Liver (tissue), 9 donors: ENCODE measurements around the gene LRRC37A3. TPM values are rescaled to one million over a fixed set of nuclear protein-coding genes. Genes with fewer than 3 reads are reported as not detected.
A peak's percentile ranks its signal among the peaks of the same experiment; 100 is the strongest.
"Not testable (repeated sequence)": the region's sequence is repeated elsewhere in the genome, so short reads cannot be mapped to it uniquely, and the experiment has no call there.

ENCODE experiments used
- DNase-seq: peaks from one replicate; pipeline ENCODE4 v3.0.0-alpha.2; 2017; ENCODE audit warnings: low spot score
- H3K27ac ChIP-seq, 2 donors: one replicate each; pipeline ENCODE4 v1.7.0; 2013; ENCODE audit warnings: inconsistent platforms in 2 of 2, low read length in 2 of 2, control low read depth in 1 of 2, low read depth in 1 of 2, mild to moderate bottlenecking in 1 of 2
- H3K27me3 ChIP-seq, 4 donors: one replicate each; pipeline versions ENCODE4 v1.6.1 to v1.7.0; 2013; ENCODE audit warnings: low read length in 3 of 4, inconsistent platforms in 1 of 4, mild to moderate bottlenecking in 1 of 4, moderate library complexity in 1 of 4; ENCODE audit not compliant: control insufficient read depth in 4 of 4, insufficient read depth in 4 of 4
- H3K36me3 ChIP-seq, 4 donors: one replicate each; pipeline versions ENCODE4 v1.6.1 to v1.7.0; 2013; ENCODE audit warnings: low read length in 3 of 4, mild to moderate bottlenecking in 3 of 4, low read depth in 1 of 4, moderate library complexity in 1 of 4; ENCODE audit not compliant: control insufficient read depth in 4 of 4, insufficient read depth in 3 of 4
- H3K4me1 ChIP-seq, 4 donors: one replicate each; pipeline versions ENCODE4 v1.6.1 to v1.7.0; 2013; ENCODE audit warnings: low read length in 3 of 4, mild to moderate bottlenecking in 3 of 4, moderate library complexity in 1 of 4; ENCODE audit not compliant: control insufficient read depth in 4 of 4, insufficient read depth in 4 of 4
- H3K4me3 ChIP-seq, 3 donors: one replicate each; pipeline versions ENCODE4 v1.6.1 to v1.7.0; 2013; ENCODE audit warnings: low read length in 3 of 3, control low read depth in 1 of 3, low read depth in 1 of 3, mild to moderate bottlenecking in 1 of 3
- H3K9ac ChIP-seq, 2 donors: one replicate each; pipeline ENCODE4 v1.7.0; 2013; ENCODE audit warnings: low read length in 2 of 2, mild to moderate bottlenecking in 2 of 2, moderate library complexity in 2 of 2, control low read depth in 1 of 2, low read depth in 1 of 2
- H3K9me3 ChIP-seq, 4 donors: one replicate each; pipeline versions ENCODE4 v1.6.1 to v1.7.0; 2013; ENCODE audit warnings: low read length in 3 of 4; ENCODE audit not compliant: control insufficient read depth in 4 of 4
- CTCF ChIP-seq: fragments of 150-350 bp; IDR thresholded peaks from 2 replicates; pipeline ENCODE4 v1.5.1; 2017; ENCODE audit warnings: improper control_type of control experiment, low read depth, low read length; ENCODE audit not compliant: missing input control
- EGR1 ChIP-seq, 2 donors: IDR thresholded peaks; 2 replicates each; pipeline ENCODE4 v1.6.1; 2016 to 2018; ENCODE audit warnings: antibody characterized with exemption in 2 of 2, low read depth in 2 of 2
- GABPA ChIP-seq, 2 donors: IDR thresholded peaks in 1 of 2; conservative IDR thresholded peaks in 1 of 2; 2 replicates each; pipeline ENCODE4 v1.6.1; 2016; ENCODE audit warnings: antibody characterized with exemption in 2 of 2, mild to moderate bottlenecking in 1 of 2, moderate library complexity in 1 of 2
- HNF4A ChIP-seq, 2 donors: conservative IDR thresholded peaks; 2 replicates each; pipeline ENCODE4 v1.6.1; 2016; ENCODE audit warnings: antibody characterized with exemption in 2 of 2, mild to moderate bottlenecking in 2 of 2
- JUND ChIP-seq, 2 donors: IDR thresholded peaks; 2 replicates each; pipeline ENCODE4 v1.6.1; 2016; ENCODE audit warnings: antibody characterized with exemption in 2 of 2
- RAD21 ChIP-seq, 2 donors: IDR thresholded peaks; 2 replicates each; pipeline ENCODE4 v1.6.1; 2016; ENCODE audit warnings: antibody characterized with exemption in 2 of 2, mild to moderate bottlenecking in 2 of 2
- SP1 ChIP-seq: IDR thresholded peaks from 2 replicates; pipeline ENCODE4 v1.6.1; 2018; ENCODE audit warnings: antibody characterized with exemption, mild to moderate bottlenecking
- TAF1 ChIP-seq: conservative IDR thresholded peaks from 2 replicates; pipeline ENCODE4 v1.6.1; 2016; ENCODE audit warnings: antibody characterized with exemption, mild to moderate bottlenecking
- YY1 ChIP-seq: IDR thresholded peaks from 2 replicates; pipeline ENCODE4 v1.6.1; 2016; ENCODE audit warnings: antibody characterized with exemption, mild to moderate bottlenecking
- ZBTB33 ChIP-seq: IDR thresholded peaks from 2 replicates; pipeline ENCODE4 v1.6.1; 2016; ENCODE audit warnings: antibody characterized with exemption
- WGBS: extraction: QIAGEN DNeasy Blood & Tissue Kit; methylation state at CpG from one replicate; pipeline ENCODE4 v1.1.7; 2013; 5-methylcytosine and 5-hydroxymethylcytosine counted together
- polyA plus RNA-seq, 2 donors: library from polyadenylated mRNA; stranded (reverse) in 1 of 2; unstranded in 1 of 2; fragments of 200-250 nt in 1 of 2; fragments of >200 nt in 1 of 2; fragmentation: Nextera tagmentation in 1 of 2; extraction: Ambion mirVana in 1 of 2; gene quantifications; one replicate each; pipeline versions ENCODE4 v1.2.1 to v1.2.3, GENCODE V29; 2013 to 2015
- total RNA-seq, 2 donors: library from RNA; depleted of rRNA; stranded (reverse); fragments of >200 nt; gene quantifications; one replicate each; pipeline ENCODE4 v1.2.3, GENCODE V29; 2014
- donor health status: healthy.
- donor health status: healthy.
- donor health status: healthy.
- donor health status: healthy.
- donor health status: healthy.

LRRC37A3 gene
- total and polyA plus RNA-seq, 4 donors, result 0.46 to 4.5 (median 3.0) TPM

GRCh38 chr17:64964796-64965195 lies 45.5 kb upstream of the LRRC37A3 start:
- Histone ChIP-seq H3K36me3 (no peaks in the 10 kb centered on the region), H3K9me3 (no peaks in the 10 kb centered on the region), H3K9ac (no peak overlapping the region), H3K27me3 (no peaks in the 10 kb centered on the region), H3K4me1 (peaks cover 2 to 14% (median 11%) of the 10 kb centered on the region in 4 donors), H3K27ac (no peak overlapping the region), H3K4me3 (no peak overlapping the region)
- WGBS, result 92% methylated on average over 9 of the region's 9 CpGs
- DNase-seq, result no peak
- TF ChIP-seq ZBTB33 (no peak), GABPA (IDR thresholded peaks at IDR 0.05 in 1 of 2, conservative IDR thresholded peaks at IDR 0.05 in 1 of 2) (no peak), HNF4A (conservative IDR thresholded peaks at IDR 0.05) (no peak), TAF1 (no peak), YY1 (no peak), SP1 (no peak)

GRCh38 chr17:64963814-64964213 lies 44.5 kb upstream of the LRRC37A3 start:
- not testable (repeated sequence) for H3K36me3 ChIP-seq, H3K9me3 ChIP-seq, H3K4me3 ChIP-seq, H3K27me3 ChIP-seq, H3K9ac ChIP-seq, H3K27ac ChIP-seq, H3K4me1 ChIP-seq, DNase-seq
- TF ChIP-seq RAD21 (IDR thresholded peaks at IDR 0.05), result peak; percentile 4 to 30
- 94% methylated on average over 2 of the region's 2 CpGs for WGBS

- not testable (repeated sequence) for H3K4me1 ChIP-seq, DNase-seq, H3K36me3 ChIP-seq, H3K9me3 ChIP-seq, H3K9ac ChIP-seq, H3K4me3 ChIP-seq, H3K27me3 ChIP-seq, H3K27ac ChIP-seq
- 7% methylated on average over 13 of the region's 13 CpGs for WGBS
- peak; percentile 54 for TF ChIP-seq CTCF
- TF ChIP-seq RAD21 (IDR thresholded peaks at IDR 0.05), result peak; percentile 86 to 87
Observed at GRCh38 chr17:64961563-64962378, 42.5 kb upstream of the LRRC37A3 start.

GRCh38 chr17:64951877-64952276 lies 32.6 kb upstream of the LRRC37A3 start:
- Histone ChIP-seq H3K4me3 (no peak overlapping the region), H3K4me1 (no peaks in the 10 kb centered on the region), H3K9me3 (no peaks in the 10 kb centered on the region), H3K9ac (no peak overlapping the region), H3K27me3 (no peaks in the 10 kb centered on the region), H3K36me3 (no peaks in the 10 kb centered on the region), H3K27ac (no peak overlapping the region)
- no peak for TF ChIP-seq EGR1 (IDR thresholded peaks at IDR 0.05; ENCODE audit: low read depth in 2 of 2)
- no peak for TF ChIP-seq CTCF
- no peak for TF ChIP-seq TAF1
- no peak for TF ChIP-seq JUND (IDR thresholded peaks at IDR 0.05)
- TF ChIP-seq RAD21 (IDR thresholded peaks at IDR 0.05), result no peak
- 95% methylated on average over 1 of the region's 1 CpG for WGBS
- DNase-seq, result no peak
